ENCODE data around the gene PTPDC1. TPM values are rescaled to one million over a fixed set of nuclear protein-coding genes. Genes with fewer than 3 reads are reported as not detected.
A peak's percentile ranks its signal among the peaks of the same experiment; 100 is the strongest.

PTPDC1 gene
- total and polyA plus RNA-seq, 12 donors, result 5.3 to 14.7 (median 9.5) TPM

GRCh38 chr9:94126844-94127243 lies 42.6 kb downstream of the PTPDC1 start:
- ATAC-seq (no peak), DNase-seq (no peak)
- Histone ChIP-seq H3K4me3 (no peak overlapping the region), H3K27ac (no peak overlapping the region), H3K9me3 (peaks cover 0 to 49% (median 11%) of the 10 kb centered on the region in 11 donors), H3K4me1 (no peaks in the 10 kb centered on the region), H3K27me3 (no peaks in the 10 kb centered on the region), H3K36me3 (peaks cover 0 to 15% (median 0%) of the 10 kb centered on the region in 9 donors)
- intact Hi-C loops (cut with DNase I), result no loop called here
- TF ChIP-seq CTCF (IDR thresholded peaks at IDR 0.05), result no peak
- 96 to 98% methylated on average over 1 of the region's 1 CpG for WGBS, 2 donors

- TF ChIP-seq CTCF (IDR thresholded peaks at IDR 0.05), result no peak
- H3K27ac ChIP-seq, result no peak overlapping the region
- intact Hi-C loops (cut with DNase I), result no loop called here
- peaks cover 0 to 49% (median 11%) of the 10 kb centered on the region in 11 donors for H3K9me3 ChIP-seq
- DNase-seq (no peak), ATAC-seq (no peak)
- no peaks in the 10 kb centered on the region for H3K4me1 ChIP-seq
- H3K4me3 ChIP-seq, result no peak overlapping the region
- H3K27me3 ChIP-seq, result no peaks in the 10 kb centered on the region
- peaks cover 0 to 14% (median 0%) of the 10 kb centered on the region in 9 donors for H3K36me3 ChIP-seq
These were observed 43.5 kb downstream of the PTPDC1 start for GRCh38 chr9:94127806-94128205.

GRCh38 chr9:94128580-94128979 lies 44.3 kb downstream of the PTPDC1 start:
- no peak for DNase-seq
- intact Hi-C loops (cut with DNase I), result no loop called here
- no peak for ATAC-seq
- Histone ChIP-seq H3K4me3 (no peak overlapping the region), H3K4me1 (no peaks in the 10 kb centered on the region), H3K27me3 (no peaks in the 10 kb centered on the region), H3K9me3 (peaks cover 0 to 49% (median 11%) of the 10 kb centered on the region in 11 donors), H3K36me3 (peaks cover 0 to 7% (median 0%) of the 10 kb centered on the region in 9 donors), H3K27ac (no peak overlapping the region)
- TF ChIP-seq CTCF (IDR thresholded peaks at IDR 0.05), result no peak

GRCh38 chr9:94134629-94135028 lies 50.4 kb downstream of the PTPDC1 start:
- no peaks in the 10 kb centered on the region for H3K36me3 ChIP-seq
- no peaks in the 10 kb centered on the region for H3K27me3 ChIP-seq
- TF ChIP-seq CTCF (IDR thresholded peaks at IDR 0.05), result no peak
- WGBS, 2 donors, result 87 to 92% methylated on average over 7 of the region's 7 CpGs
- peaks cover 4 to 29% (median 26%) of the 10 kb centered on the region in 9 donors for H3K4me1 ChIP-seq
- intact Hi-C loops (cut with DNase I), result loop anchor here in 4 of 10 donors (2.0 to 10.0 kb wide), 4 partner anchors 50 to 80 kb away; partner anchors contain the start of gene PTPDC1 (in 2 of the 4)
- ATAC-seq (no peak), DNase-seq (no peak)
- no peaks in the 10 kb centered on the region for H3K9me3 ChIP-seq
- H3K4me3 ChIP-seq, result no peak overlapping the region
- H3K27ac ChIP-seq, result peak overlapping the region; percentile 20 to 77 (median 68)
